H1 (cell line): ENCODE data around the gene RIMS1. TPM values are rescaled to one million over a fixed set of nuclear protein-coding genes. Genes with fewer than 3 reads are reported as not detected.

Source experiments
- BACH1 ChIP-seq: IDR thresholded peaks from 2 replicates; pipeline ENCODE4 v1.6.1; 2012; ENCODE audit warnings: low read length, improper control_type of control experiment
- EP300 ChIP-seq, 2 experiments: IDR thresholded peaks; 1 replicate in 1 of 2; 2 replicates in 1 of 2; pipeline ENCODE4 v1.6.1; 2011 to 2012; ENCODE audit warnings: low read depth in 2 of 2, low read length in 2 of 2, mild to moderate bottlenecking in 2 of 2, borderline replicate concordance in 1 of 2, inconsistent platforms in 1 of 2, moderate library complexity in 1 of 2
- RXRA ChIP-seq: IDR thresholded peaks from 2 replicates; pipeline ENCODE4 v1.6.1; 2011; ENCODE audit warnings: low read depth, mild to moderate bottlenecking, low read length, moderate library complexity; ENCODE audit not compliant: insufficient read depth
- TEAD4 ChIP-seq: IDR thresholded peaks from 2 replicates; pipeline ENCODE4 v1.6.1; 2012; ENCODE audit warnings: low read depth, low read length, inconsistent platforms, mixed read lengths
- polyA plus RNA-seq, 7 experiments: library from polyadenylated mRNA; depleted of rRNA in 3 of 7; stranded (reverse) in 5 of 7; unstranded in 2 of 7; fragments of >200 nt in 5 of 7; fragments of 200-250 nt in 2 of 7; gene quantifications; 1 replicate in 5 of 7; 2 replicates in 1 of 7; 4 replicates in 1 of 7; pipeline versions ENCODE4 v1.2.1 to v1.2.3, GENCODE V29; 2011 to 2013; ENCODE audit warnings: missing spikeins in 2 of 7, mixed read lengths in 2 of 7
- total RNA-seq: library from RNA; stranded (reverse); fragmentation: NEBNext Ultra II Directional; extraction: Animal tissue kit (Norgen Biotek cat#: 25700); gene quantifications from 2 replicates; pipeline ENCODE4 v1.2.1, GENCODE V29; 2021

Gene RIMS1
- total and polyA plus RNA-seq, 2 of the 8 experiments (the other 6 are each of a cell fraction or from before 2014, with no cell fraction given): 0.63 to 2.3 TPM

- no peak for TF ChIP-seq TEAD4
- TF ChIP-seq BACH1: no peak
- TF ChIP-seq RXRA: no peak
- TF ChIP-seq EP300 (IDR thresholded peaks at IDR 0.05; ENCODE audit: borderline replicate concordance in 1 of 2, low read depth in 2 of 2, low read length in 2 of 2): no peak
These were observed 326.3 kb downstream of the RIMS1 start (continued) for GRCh38 chr6:72212686-72213085.
